CD1c-positive myeloid dendritic cell (primary cell): Measurements from ENCODE around the gene OOEP.
"Not testable (repeated sequence)": the region's sequence is repeated elsewhere in the genome, so short reads cannot be mapped to it uniquely, and the experiment has no call there.

Source experiments
- DNase-seq: peaks from one replicate; pipeline ENCODE4 v3.0.0-alpha.2; 2016; ENCODE audit errors: extremely low spot score

OOEP gene

GRCh38 chr6:73369563-73369962, at the start of gene OOEP:
Gene OOEP, minus strand, starts transcription at chr6:73369897. Its CDS starts 105 bp downstream, at chr6:73369792.
- DNase-seq: no peak

GRCh38 chr6:73418081-73418741, 48.5 kb upstream of the OOEP start:
- DNase-seq: no peak

DNA sequence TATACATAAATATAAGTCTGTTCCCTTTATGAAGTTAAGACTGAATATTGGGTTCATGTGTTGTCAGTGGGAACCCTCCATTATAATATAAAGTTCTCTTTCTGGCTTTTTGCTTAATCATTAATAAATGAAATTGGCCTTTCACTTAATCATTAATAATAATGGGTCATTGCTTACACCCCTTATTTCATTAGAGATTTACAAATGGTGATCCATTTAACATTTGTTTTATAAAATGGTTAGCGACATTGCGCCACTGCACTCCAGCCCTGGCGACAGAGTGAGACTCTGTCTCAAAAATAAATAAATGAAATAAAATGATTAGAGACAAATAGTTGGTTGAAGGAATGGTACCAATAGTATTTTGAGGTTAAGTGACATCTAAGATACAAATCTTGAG, 43.4 kb upstream of the OOEP start:
- DNase-seq: no peak

DNA sequence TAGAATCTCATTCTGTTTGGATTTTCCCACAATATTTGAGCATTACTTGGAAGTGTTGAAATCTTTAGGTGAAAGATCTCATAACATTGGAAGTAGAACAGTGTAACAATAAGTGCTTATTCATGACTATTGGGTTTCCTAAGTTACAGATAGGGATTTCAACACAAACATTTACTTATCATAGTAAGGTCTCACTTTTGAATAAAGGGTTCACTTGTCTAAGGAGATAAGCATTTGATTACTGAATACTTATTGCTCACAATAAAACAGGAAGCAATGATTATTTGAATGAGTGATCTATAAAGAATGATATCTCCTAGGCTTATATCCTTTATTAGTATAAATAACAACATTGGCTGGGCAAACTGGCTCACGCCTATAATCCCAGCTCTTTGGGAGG, 39.7 kb upstream of the OOEP start:
- DNase-seq: no peak

- no peak for DNase-seq
These were observed 31.0 kb upstream of the OOEP start for GRCh38 chr6:73400656-73401055.

DNA sequence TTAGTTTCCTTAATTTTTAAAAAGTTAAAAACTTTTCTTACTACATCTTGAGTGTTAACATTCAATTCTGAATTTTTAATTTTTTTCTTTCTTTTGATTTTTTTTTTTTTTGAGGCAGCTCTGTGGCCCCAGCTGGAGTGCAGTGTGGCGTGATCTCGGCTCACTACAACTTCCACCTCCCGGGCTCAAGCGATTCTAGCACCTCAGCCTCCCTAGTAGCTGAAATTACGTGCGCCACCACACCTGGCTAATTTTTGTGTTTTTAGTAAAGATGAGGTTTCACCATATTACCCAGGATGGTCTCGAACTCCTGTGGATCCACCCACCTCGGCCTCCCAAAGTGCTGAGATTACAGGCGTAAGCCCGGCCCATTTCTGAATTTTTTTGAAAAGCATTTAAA, 26.2 kb upstream of the OOEP start:
- no peak for DNase-seq

DNA sequence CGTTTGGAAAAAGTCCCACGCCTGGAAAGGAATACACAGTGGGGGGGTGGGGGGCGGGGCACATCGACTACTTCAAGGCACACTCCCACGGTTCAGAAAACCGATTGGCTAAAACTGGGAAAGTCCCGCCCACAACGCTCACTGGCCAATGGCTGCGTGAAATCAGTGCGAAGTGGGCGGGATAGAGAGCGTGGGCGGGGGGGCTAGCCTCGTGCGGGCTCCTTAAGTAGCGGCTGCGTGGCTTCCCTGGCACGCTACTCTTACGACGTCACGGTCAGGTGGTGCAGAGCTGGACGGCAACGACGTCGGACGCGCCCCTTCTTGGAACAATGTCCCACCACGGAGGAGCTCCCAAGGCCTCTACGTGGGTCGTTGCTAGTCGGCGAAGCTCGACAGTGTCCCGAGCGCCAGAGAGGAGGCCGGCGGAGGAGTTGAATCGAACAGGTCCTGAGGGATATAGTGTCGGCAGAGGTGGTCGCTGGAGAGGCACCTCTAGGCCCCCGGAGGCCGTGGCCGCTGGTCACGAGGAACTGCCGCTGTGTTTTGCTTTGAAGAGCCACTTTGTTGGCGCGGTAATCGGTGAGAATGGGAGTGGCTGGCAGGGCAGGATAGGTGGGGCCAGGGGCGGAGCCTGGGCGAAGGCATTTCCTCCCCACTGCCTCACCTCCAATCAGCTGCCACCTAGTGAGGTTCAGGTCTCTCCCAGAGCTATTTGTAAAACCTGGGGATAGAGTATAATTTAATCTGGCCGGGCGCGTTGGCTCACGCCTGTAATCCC, 25.1 kb upstream of the OOEP start, which contains the start of gene DDX43:
TSS of gene DDX43 (plus strand) at position 252 of the 778 bp plus-strand sequence. CDS start at position 330, 78 bp downstream.
- DNase-seq: peak; percentile 32

- DNase-seq: no peak
These were observed 23.6 kb upstream of the OOEP start for GRCh38 chr6:73393278-73393677.

GRCh38 chr6:73392188-73392587, 22.5 kb upstream of the OOEP start:
- DNase-seq: not testable (repeated sequence)

DNA sequence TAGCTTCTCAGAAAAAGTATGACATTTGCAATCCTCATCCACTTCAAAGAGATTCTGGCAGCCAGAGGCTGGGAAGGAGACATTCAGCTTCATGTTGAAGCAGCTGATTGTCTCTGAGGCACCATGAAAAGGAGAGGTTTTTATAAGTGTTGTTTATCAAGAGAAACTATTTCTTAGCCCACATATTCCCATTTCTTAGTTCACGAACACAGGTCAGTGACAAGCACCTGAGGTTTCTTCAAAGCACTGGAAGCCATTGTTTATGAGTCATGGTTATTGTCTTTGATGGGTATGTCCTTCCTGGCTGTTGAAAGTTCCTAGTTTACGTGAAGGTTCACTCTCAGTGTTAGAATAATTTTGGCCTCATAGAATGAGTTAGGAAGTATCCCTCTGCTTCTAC, 22.0 kb upstream of the OOEP start:
- no peak for DNase-seq

DNA sequence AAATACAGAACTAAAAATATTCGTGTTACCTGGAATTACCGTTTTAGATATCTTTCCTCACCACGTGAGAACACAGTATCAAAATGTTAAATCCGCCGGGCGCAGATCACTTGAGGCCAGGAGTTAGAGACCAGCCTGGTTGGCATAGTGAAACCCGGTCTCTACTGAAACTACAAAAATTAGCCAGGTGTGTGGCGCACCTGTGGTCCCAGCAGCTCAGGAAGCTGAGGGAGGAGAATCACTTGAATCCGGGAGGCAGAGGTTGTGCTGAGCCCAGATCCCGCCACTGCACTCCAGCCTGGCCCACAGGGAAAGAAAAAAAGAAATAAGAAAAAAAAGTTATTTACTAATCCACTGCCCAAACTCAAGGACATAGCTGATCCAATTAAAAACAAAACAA, 20.2 kb upstream of the OOEP start:
- no peak for DNase-seq

GRCh38 chr6:73388800-73389512, 19.3 kb upstream of the OOEP start:
- DNase-seq: peak; percentile 72

- DNase-seq: no peak
These were observed 18.7 kb upstream of the OOEP start for GRCh38 chr6:73388433-73388799.

DNA sequence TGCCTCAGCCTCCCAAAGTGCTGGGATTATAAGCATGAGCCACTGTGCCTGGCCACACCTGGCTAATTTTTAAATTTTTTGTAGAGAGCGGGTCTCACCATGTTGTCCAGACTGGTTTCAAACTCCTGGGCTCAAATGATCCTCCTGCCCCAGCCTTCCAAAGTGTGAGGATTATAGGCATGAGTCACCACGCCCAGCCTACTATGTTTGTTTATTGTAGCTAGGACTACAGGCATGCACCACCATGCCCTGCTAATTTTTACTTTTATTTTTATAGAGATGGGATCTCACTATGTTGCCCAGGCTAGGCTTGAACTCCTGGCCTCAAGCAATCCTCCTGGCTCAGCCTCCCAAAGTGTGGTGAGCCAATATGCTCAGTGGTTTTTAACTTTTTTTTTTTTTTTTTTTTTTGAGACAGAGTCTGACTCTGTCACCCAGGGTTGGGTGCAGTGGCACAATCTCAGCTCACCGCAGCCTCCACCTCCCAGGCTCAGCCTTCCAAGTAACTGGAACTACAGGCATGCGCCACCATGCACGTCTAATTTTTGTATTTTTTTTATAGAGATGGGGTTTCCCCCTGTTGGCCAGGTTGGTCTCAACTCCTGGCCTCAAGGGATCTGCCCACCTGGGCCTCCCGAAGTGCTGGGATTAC, 12.9 kb upstream of the OOEP start:
- DNase-seq: no peak

DNA sequence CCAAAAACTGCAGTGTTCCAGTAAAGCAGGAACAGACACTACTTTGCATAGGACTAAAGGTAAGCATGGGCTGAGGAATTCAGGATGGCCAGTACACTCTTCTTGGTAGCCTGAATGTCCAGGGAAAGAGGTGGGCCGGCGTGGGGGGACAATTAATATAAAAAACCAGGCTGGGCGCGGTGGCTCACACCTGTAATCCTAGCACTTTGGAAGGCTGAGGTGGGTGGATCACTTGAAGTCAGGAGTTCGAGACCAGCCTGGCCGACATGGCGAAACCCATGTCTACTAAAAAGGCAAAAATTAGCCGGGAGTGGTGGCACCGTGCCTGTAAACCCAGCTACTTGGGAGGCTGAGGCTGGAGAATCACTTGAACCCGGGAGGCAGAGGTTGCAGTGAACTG, 11.8 kb upstream of the OOEP start:
- not testable (repeated sequence) for DNase-seq

DNA sequence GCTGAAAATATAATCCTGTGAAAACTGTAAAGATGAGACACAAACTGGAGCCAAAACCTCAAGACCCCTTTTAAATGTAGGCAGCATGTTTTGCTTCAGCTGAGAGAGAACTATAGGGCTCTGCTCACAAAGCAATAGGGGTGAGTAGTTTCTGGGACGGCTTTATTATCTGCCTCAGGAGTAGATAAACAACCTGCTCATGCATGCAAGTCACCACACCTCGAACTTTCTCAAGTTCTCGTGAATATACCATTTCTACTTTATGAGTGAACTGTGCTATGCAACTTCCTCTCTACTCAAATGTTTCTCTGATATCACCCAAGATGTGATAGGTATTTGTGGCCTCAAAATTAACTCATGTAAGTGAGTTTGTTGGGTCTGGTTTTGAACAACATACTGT, 7.5 kb upstream of the OOEP start:
- no peak for DNase-seq

DNA sequence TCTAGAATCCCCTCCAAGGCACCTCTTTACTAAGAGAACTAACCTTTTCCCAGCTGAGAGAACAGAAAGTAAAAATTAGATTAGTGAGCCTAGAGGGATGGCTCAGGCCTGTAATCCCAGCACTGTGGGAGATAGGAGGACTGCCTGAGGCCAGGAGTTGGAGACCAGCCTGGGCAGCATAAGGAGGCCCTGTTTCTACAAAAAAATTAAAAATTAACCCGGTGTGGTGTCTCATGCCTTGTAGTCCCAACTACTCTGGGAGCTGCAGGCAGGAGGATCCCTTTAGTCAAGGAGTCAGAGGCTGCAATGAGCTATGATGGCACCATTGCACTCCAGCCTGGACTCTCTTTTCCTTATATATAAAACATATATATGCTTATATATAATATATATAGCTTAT, 5.5 kb upstream of the OOEP start:
- DNase-seq: no peak

DNA sequence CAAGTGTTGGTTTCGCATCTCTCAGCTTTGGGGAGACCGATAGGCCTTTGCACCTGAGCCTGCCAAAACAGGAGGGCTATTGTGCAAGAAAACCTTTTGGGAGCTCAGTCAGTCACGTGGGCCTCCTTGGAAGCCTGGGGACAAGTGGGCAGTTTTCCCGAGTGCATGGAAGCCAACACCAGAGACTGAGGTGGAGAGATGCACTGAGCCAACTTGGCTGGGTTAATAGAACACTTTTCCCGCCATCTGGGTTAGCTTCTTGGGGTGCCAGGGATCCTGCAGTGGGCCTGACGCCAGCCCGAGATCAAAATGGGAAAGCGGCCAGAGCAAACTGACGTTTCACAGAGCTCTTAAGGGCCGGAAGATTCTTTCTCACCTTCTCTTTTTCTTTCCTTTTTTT, 2.8 kb upstream of the OOEP start:
- DNase-seq: no peak

GRCh38 chr6:73371984-73372383, 2.3 kb upstream of the OOEP start:
- DNase-seq: no peak

DNA sequence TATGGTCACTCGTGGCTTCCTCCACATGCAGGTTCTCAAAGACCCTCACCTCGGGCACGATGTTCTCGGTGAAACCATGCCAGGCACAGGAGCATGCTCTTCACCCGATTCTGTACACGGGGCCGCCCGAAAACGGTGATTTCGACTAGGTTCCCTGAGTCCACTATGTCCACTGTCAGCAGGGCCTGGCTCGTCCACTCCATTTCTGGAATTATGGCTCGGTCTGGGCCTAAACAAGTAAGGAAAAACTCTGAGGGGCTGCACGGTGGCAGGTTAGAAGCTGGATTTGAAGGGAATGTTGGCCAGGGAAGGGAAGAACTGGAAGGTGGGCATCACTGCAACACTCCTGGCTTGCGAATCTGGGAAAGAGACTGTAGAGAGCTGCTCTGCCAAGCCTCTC, 540 bp downstream of the OOEP start:
- no peak for DNase-seq

DNA sequence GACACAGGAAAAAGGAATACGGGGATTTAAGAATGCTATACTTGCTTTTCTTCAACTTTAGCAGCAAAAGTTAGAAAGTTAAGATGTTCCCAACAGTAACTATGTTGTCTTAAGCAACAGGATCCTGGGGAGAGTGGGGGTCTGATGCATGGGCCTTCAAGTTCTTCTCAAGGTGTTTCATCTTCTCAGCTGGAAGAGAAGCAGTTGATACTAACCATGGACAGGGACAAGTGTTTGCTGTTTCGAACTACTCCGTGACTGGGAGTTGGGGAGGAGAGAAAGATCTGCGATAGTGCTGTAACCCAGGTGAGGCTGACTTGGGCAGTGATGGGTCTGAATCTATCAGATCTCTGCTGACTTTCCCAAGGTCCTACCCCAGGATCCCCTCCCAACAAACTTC, 1.0 kb downstream of the OOEP start:
- no peak for DNase-seq

DNA sequence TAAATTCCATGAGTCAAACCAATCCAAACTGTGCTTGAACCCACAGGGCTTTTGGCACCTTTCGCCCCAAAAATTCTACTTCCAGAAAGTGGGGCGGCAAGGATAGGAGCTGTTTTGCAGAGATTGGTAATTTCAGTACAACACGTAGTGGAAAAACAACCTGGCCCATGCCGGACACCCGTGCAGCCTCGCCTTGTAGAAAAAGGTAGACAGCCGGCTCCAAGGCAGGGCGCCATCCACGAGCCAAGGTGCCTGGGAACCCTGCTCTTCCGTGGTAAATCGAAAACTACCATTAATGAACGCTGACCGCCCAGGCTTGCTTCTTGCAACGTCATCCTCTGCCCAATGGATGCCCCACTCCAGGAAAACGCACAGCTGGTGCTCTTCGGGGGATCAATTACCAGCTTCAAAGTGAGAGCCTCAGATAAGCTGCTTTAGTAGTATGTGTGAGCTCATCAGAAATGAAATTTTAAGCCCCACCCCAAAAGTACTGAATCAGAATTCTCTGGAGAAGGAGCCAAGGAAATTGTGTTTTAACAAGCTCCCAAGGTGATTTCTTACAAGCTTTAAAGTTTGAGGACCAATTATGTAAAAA, 1.8 kb downstream of the OOEP start:
- DNase-seq: no peak
